HepG2 (cell line): ENCODE measurements around the gene PHB1.

Source experiments
- CREB1 ChIP-seq, 2 experiments: fragments of 450-650 bp in 1 of 2; IDR thresholded peaks; 2 replicates each; pipeline ENCODE4 v1.6.1; 2016 to 2017; ENCODE audit warnings: control low read depth in 1 of 2, mild to moderate bottlenecking in 1 of 2, missing compliant biosample characterization in 1 of 2, missing genetic modification characterization in 1 of 2
- EP300 ChIP-seq, 3 experiments: sonication (generic) in 1 of 3; formaldehyde crosslinking in 1 of 3; IDR thresholded peaks; 2 replicates each; pipeline versions ENCODE4 v1.5.1 to v1.6.1; 2011 to 2020; ENCODE audit warnings: low read depth in 2 of 3, low read length in 2 of 3, borderline replicate concordance in 1 of 3, improper control_type of control experiment in 1 of 3, mild to moderate bottlenecking in 1 of 3, missing genetic modification reagents in 1 of 3, moderate library complexity in 1 of 3

GRCh38 chr17:49438436-49439278, 24.0 kb upstream of the PHB1 start:
- TF ChIP-seq CREB1 (IDR thresholded peaks at IDR 0.05) (no peak), CREB1 (CRISPR knock-in tag; IDR thresholded peaks at IDR 0.05) (no peak), EP300 (IDR thresholded peaks at IDR 0.05; ENCODE audit: low read depth in 2 of 2, low read length in 2 of 2) (no peak), EP300 (CRISPR knock-in tag; IDR thresholded peaks at IDR 0.05; ENCODE audit: borderline replicate concordance) (no peak)
